Limb (tissue), 2 donors: ENCODE measurements around the gene STX8.
"Not testable (repeated sequence)": the region's sequence is repeated elsewhere in the genome, so short reads cannot be mapped to it uniquely, and the experiment has no call there.

Experiments used
- DNase-seq, 2 donors: peaks; one replicate each; pipeline ENCODE4 v3.0.0-alpha.2; 2016; ENCODE audit errors: extremely low spot score in 2 of 2

The STX8 gene

DNA sequence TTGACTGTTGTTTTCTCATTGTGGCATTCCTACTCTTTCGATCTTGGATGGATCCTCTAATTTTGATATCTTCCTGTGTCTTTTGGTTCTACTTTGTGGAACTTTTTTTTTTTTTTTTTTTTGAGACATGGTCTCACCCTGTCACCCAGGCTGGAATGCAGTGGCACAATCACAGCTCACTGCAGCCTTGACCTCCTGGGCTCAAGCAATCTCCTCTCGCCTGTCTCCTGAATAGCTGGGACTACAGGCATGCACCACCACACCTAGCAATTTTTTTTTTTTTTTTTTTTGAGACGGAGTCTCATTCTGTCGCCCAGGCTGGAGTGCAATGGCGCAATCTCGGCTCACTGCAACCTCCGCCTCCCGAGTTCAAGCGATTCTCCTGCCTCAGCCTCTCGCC lies 220.4 kb downstream of the STX8 start:
- not testable (repeated sequence) for DNase-seq

DNA sequence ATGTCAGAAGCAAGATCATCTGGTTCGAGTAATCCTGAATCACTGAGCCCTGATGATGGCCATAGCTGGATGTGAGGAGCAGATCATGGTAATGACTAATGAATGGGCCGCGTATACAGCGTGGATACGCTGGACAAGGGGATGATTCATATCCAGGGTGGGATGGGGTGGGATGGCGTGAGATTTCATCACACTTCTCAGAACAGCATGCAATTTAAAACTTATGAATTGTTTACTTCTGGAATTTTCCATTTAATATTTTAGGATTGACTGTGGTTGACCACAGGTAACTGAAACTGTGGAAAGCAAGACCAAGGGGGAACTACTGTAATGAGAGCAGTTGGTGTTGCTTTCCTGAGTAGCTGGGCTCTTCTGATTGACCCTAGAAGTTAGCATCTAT lies 225.5 kb downstream of the STX8 start:
- no peak for DNase-seq

DNA sequence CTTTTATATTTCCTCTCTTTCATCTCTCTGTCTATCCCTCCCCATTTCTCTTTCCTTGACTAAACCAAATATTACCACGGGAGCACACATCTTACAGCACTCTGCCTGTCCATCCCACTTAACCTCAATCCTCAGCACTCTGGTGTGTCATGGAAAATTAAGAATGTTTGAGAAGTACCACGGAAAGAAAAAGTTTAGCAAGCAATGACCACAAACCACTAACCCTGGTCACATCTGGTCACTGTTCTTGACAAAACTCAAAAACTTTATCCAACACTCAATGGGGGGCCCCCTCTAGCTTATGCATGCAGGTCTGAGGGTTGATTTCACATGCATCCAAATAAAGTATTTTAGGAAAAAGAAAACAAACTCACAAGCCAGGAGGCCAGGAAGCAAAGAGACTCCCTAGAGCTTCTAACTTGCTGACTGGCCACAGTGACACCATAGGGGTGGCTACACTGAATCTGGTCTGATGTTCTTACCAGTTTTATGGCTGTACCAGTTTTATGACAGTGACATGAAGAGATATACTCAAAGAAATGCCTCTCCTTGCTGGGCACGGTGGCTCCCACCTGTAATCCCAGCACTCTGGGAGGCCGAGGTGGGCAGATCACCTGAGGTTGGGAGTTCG lies 229.2 kb downstream of the STX8 start:
- DNase-seq = no peak

DNA sequence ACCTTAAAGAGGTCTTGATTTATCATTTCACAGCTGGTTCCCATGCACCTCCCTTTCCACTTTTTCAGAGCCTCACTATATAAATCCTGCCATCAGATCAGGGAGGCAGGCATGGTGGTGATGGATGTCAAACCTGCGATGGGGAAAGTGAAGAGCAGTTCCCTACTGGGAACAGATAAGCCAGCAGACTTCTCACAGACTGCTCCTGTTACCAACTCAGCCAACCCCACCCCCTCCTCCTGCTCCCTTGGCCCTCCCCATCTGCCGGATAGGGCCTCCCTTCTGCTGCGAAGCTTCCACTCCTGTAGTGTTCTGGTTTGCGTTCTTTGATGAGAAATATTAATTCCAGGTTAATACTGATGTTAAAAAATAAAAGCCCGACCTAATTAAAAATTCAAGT lies 232.1 kb downstream of the STX8 start:
- peak in 1 of 2 donors; percentile 43 for DNase-seq

DNA sequence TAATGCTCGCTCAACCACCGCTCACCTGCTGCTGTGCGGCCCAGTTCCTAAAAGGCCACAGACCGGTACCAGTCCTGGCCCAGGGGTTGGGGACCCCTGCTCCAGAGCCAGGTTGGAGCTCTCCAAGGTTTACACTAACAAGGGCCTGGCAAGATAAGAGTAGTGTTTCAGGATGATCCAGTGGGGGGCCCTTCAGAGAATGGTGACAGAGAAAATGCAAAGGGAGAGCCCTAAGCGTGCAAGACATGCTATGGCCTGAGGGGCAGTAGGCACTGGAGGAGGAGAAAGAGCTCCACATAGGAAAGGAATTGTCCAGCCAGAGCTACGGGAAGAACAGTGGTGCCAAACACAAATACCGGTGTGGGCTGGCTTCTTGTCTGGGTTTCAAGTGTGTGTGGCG lies 233.4 kb downstream of the STX8 start:
- no peak for DNase-seq

DNA sequence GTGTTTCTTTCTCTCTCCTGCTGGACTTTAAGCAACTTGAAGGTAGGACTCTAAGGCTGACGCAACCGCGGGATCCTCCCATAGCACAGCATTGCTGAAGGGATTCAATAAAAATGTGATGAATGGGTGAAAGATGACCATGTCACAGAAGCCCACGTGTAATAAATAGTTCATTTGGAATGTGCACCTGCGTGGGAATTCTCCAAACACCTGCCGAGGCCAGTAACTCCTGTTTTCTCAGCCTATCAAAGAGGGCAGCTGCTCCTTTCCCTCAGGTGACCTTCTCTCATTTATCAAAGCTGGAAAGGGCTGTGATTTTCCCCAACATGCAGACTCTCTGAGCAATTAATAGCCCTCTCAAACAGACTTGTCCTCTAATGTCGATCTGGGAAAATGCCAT lies 235.7 kb downstream of the STX8 start:
- DNase-seq = no peak

DNA sequence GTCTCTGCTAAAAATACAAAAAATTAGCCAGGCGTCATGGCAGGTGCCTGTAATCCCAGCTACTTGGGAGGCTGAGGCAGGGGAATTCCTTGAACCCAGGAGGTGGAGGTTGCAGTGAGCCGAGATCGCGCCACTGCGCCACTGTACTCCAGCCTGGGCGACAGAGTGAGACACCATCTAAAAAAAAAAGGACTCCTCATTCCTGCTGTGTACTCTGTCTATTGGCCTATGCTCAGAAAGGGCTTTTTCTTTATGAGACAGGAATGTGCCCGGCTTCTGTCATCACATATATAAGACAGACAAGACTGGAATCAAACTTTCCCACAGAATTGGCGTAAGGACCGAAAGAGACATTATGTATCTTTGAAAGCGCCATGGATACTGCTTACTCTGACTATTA lies 236.1 kb downstream of the STX8 start:
- DNase-seq = not testable (repeated sequence)

DNA sequence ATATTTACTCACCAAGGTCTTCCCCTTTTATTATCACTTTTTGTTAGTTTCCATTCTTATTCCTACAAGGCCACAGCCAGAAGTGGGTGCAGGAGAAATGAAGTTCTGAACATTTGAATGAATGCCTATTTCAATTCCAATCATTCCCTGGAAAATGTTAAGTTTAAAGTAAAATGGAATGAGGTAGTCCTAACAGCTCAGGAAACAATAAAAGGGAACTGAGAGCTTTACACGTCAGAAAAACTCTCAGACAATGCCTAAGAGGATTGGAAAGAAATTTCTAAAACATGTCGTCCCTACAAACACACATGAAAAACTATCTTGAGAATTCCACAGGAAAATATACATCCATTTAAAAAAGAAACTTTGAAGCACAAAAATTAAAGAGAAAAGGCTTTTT lies 238.8 kb downstream of the STX8 start:
- DNase-seq = no peak

DNA sequence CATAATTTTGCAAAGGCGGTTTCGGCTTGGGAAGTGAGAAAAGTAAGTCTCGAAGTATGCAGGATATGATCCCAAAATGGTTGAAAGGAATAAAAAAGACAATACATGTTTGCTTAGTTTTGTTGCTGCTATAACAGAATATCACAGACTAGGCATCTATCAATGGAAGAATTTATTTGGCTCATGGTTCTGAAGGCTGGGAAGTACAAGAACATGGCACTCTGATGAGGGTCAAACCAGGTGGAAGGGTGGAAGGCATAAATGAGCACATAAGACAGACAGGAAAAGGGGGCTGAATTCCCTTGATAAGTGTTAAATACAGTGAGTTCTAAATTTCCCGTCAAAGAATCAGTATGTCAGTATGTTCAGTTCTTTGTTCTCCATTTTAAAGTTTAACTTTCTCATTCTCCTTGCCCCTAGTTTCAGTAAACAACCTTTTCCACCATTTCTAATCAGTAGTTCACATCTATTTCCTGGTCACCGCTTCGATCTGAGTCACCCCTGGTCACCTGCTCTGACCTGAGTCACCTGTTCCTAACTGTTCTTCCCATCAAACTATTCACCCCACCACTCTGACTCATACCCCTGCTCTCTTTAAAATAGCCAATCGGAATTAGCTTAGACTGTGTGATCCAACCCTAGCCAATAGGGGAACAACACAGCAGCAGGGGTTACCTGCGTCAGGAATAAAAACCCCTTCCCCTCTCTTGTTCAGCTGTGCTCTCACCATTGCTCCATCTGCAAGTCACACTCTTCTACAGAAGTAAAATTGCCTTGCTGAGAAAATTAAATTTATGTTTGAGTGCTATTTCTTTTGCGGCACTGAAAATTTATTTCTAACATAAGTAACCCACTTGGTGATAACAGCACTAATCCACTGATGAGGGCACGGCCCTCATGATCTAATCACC lies 240.8 kb downstream of the STX8 start:
- no peak for DNase-seq

DNA sequence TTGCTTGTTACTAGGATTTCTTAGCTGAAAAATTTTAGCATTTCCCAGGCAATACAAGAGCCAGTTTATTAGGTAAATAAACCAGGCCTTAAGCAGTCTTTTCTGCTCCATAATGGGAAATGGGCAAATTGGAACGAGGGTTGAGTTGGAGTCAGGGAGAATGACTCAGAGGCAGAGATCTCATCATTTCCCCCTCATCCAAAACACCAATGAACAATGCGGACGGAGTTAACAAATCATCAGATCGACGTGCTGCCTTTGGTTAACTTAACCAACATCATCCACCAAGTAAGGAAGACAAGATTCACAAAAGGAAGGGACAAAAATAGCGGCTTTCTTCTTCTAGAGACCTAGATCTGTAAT lies 243.5 kb downstream of the STX8 start:
- DNase-seq = no peak

DNA sequence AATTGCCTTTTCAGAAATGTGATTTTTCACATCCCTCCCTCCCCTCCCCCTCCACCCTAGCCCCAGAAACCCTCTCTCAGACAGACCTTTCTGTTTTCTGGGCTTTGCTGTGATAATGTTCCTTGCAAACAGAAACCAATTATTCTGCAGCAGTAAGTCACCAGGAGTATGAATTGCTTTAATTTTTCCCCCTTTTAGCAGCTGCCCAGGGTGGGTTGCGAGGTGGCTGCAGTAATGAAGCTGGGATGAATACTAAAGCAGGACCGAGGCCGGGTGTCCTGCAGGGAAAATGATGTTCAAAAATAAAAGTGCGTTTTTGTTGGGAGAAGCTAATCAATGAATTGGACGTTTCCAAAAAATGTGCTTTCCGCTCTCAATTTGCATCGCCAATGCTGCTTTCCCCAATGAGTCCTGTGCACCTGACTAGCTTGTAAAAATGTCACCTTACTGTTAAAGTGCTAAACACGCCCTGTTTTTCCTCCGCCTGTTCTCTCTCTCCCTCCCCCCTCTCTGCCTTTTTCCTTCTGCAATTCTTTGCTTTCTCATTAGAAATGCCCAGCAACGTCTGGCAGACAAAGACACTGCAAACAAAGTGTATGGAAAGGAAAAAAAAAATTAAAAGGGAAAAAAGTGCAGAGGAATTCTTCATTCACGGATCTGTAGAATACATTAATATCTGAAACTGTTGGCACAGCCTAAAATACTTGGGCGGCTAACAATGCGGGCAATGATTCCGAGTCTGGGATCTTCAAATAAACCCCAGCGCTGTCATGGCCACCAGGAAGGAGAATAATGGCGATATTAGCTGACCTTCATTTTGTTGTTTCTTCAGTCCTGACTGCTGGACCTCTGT lies 244.1 kb downstream of the STX8 start:
- DNase-seq = no peak

DNA sequence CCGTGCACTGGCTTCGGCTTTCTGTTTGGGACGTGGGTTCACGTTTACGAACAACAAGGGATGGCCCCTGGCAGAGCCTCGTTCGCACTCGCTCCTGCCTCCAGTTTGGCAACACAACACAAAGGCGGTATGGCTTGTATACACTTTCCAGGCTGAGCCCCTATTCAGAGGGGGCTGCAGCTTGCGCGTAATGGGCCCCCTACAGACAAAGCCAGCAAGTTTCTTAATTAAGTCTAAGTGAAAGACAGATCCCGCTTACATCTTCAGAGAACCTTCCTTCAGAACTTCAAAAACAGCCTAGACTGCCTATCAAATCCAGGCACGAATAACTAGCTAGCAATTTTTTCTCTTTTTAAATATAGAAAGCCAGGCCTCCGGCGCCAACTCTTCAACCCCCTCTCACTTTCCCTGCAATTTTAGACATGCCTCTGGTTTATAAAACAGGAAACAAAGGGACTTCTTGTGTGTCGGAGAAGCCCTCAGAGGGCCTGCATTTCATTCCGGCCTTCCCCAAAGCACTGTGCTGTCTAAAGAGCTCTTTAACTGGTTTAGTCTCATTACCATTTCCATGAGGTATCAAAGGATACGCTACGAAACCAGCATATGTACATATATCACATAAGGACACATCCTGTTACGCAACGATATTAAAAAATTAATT lies 244.9 kb downstream of the STX8 start:
- DNase-seq = peak in 1 of 2 donors; percentile 35

DNA sequence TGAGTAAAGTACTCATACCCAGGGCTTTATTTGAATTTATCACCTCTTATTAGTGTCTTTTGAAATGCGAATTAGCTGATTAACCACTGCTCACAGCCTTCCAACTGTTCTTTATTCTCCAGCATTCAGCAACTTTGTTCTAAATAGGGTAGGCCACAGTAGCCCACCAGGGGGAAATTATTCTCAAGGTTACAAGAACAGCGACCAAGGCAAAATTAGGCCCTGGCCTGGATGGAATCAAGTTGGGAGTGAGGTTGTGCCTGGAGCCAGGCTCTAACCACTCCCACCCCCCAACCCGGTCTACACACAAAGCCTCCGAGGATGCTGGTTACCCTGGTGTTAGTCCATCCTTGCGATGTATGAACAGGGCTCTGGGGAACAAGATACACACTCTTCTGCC lies 245.5 kb downstream of the STX8 start:
- DNase-seq = no peak

DNA sequence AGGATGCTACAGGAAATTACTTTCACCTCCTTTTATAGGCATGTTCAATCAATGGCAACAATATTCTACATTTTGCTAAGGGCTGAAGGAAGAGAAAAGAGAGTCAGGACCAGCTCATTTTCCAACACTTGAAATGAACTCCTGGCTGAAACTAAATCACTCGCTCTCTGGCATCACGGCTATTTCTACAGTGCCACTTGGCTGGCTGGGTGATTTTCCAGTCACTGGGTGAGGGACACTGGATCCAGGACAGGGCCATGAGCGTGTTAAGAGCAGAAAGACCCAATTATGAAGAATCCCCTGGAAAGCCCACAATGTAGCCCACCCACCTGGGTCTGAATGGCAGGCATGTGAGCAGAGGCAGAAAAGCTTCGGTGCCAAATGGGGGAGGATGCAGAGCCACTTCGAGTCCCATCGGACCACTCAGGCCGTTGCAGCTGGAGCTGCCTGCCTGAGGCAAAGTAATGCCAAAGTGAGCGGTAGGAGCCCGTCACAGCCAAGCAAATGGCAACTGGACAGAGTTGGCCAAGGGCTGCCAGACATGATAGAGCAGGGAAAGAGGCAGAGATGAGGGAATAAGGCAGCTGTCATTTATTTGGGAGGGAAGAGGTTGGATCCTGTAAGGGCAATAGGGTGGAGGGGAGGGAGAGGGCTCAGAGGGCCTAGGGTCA lies 246.2 kb downstream of the STX8 start:
- DNase-seq = peak in 1 of 2 donors; percentile 43

DNA sequence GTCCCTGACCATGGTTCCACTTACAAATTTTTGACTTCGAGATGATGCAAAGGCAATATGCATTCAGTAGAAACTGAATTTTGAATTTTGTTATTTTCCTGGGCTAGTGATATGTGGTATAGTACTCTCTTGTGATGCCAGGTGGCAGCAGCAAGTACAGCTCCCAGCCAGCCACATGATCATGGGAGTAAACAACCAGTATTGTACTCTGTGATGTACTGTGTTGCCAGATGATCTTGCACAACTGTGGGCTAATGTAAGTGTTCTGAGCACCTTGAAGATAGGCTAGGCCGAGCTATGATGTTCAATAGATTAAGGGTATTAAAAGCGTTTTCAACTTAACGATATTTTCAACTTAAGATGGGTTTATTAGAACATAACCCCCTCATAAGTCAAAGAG lies 250.8 kb downstream of the STX8 start:
- DNase-seq = no peak

DNA sequence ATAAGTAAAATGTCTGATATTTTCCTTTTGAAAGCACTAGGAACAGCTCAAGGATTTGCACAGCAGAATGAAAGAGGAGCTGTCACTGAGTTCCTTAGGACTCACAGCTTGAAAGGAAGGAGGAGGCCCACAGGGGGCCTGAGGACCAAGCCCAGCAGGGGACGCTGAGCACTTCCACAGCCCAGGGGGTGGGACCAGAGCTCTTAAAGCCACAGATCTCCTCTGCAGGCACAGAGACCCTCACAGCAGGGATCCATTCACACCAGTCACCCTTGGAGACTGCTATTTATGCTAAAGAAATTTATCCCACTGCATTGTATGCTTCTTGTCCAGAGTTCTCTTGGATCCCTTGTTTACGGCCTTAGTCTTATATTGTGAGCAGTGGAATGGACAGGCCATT lies 253.3 kb downstream of the STX8 start:
- no peak for DNase-seq

DNA sequence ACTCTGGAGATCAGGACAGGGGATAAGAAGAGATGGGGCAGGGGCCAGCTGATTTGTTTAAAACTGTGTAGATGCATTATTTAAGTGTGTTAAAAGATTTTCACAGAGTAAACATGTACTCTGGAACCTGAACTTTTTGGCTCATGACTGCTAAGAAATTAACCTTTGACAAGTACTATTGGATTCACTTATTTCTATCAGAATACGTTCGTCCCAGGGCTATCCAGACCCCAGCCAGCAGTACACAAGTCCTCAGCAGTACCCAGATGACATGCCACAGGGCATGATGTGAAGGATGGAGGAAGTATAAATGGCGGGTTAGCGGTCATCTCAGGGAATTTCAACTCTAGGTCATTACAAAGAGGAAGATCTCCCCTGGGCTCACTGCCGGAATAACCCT lies 253.7 kb downstream of the STX8 start:
- no peak for DNase-seq

DNA sequence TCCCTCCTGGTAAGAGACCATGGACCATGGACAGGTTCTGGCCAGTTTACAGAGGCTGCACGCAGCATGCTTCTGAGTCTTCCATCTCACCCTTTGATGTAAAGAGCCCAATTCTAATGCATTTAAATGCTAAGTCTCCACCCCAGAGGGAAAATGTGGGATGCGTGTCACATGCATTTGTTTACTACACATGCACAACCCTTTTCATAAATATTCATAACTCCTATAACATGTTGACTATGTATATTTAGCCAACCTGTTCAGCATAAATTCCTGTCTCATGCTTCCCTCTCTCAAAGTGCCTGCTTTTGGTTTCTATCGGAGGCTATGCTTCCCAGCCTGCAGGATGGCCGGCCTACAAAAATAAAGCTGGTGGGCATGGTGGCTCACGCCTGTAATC lies 260.3 kb downstream of the STX8 start:
- DNase-seq = no peak

DNA sequence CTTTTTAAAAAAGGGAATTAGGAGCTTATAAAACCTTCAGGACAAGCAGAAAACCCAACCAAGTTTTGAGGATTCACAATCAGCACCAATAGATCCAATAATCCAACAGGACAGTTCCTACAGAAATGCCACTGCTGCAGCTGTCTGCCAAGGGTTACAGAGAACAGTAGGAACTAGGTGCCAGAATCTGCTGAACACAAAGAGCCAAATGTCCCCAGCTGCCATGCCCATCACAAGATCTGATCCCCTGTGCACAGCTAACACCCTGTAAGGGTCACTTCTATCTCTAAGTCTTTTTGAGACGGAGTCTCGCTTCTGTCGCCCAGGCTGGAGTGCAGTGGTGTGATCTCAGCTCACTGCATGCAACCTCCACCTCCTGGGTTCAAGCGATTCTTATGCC lies 262.3 kb downstream of the STX8 start:
- no peak for DNase-seq

DNA sequence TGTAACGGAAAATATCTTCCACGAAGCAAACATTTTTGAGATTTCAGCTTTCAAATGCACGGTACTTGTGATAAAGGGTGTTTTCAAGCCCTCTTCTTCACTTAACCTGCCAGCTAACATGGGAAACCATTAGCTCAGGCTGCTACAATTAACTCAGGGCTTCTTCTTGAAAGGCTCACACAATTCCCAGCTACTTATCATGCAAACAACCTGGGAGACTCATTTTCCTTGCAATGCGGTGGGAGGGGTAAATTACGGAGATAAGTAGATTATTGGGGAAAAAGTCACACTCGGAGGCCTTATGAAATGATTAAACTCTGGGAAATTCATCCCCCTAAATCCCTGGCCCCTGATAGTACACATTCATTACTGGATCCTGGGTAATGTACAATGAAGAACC lies 266.4 kb downstream of the STX8 start:
- DNase-seq = no peak

DNA sequence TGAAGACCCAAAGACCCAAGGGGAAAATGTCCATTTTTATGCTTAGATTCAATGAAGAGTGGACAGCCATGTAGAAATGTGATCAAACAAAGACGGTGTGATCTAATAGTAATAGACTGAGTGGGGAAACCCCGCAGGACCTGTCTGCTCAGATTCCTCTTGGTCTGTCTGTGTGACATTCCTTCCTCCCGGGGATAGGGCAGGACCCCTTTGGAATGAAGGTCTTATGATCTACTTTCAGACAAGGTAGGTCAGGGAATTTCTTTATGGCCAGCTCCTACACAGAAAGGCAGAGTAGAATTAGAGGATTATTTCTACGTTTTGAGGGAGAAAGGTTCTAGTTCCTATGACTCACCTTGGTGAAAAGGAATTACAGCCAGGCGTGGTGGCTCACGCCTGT lies 267.6 kb downstream of the STX8 start:
- no peak for DNase-seq
